Spinal cord (tissue), 10 donors: ENCODE measurements around the gene ZDHHC18. TPM values are rescaled to one million over a fixed set of nuclear protein-coding genes. Genes with fewer than 3 reads are reported as not detected.
A peak's percentile ranks its signal among the peaks of the same experiment; 100 is the strongest.
"Not testable (repeated sequence)": the region's sequence is repeated elsewhere in the genome, so short reads cannot be mapped to it uniquely, and the experiment has no call there.

ENCODE experiments used
- DNase-seq, 6 donors: peaks; one replicate each; pipeline versions ENCODE4 v3.0.0 to v3.0.0-alpha.2; 2013 to 2015; ENCODE audit warnings: low spot score in 6 of 6, low read depth in 4 of 6
- H3K27ac ChIP-seq: one replicate; pipeline ENCODE4 v1.5.1; 2013; ENCODE audit warnings: low read depth, low read length, control low read depth
- H3K27me3 ChIP-seq: one replicate; pipeline ENCODE4 v1.6.1; 2013; ENCODE audit warnings: low read length; ENCODE audit not compliant: control insufficient read depth, insufficient read depth
- H3K36me3 ChIP-seq: one replicate; pipeline ENCODE4 v1.6.1; 2013; ENCODE audit warnings: low read length; ENCODE audit not compliant: control insufficient read depth, insufficient read depth
- H3K4me1 ChIP-seq: one replicate; pipeline ENCODE4 v1.6.1; 2013; ENCODE audit warnings: low read length; ENCODE audit not compliant: control insufficient read depth, insufficient read depth
- H3K4me3 ChIP-seq: one replicate; pipeline ENCODE4 v1.5.1; 2013; ENCODE audit warnings: low read depth, low read length, control low read depth
- H3K9me3 ChIP-seq: one replicate; pipeline ENCODE4 v1.6.1; 2013; ENCODE audit warnings: low read length; ENCODE audit not compliant: control insufficient read depth, insufficient read depth
- WGBS: methylation state at CpG from one replicate; pipeline ENCODE4 v1.1.5; 2013; ENCODE audit warnings: missing lambda C conversion rate; ENCODE audit not compliant: insufficient coverage; 5-methylcytosine and 5-hydroxymethylcytosine counted together
- polyA plus RNA-seq, 2 donors: library from polyadenylated mRNA; unstranded; fragments of 120-200 nt; gene quantifications; one replicate each; pipeline ENCODE4 v1.2.1, GENCODE V29; 2013; ENCODE audit not compliant: insufficient read length in 2 of 2
- total RNA-seq, 2 donors: library from RNA; depleted of rRNA in 1 of 2; stranded (reverse); fragments of 120-200 nt in 1 of 2; fragments of >200 nt in 1 of 2; gene quantifications; one replicate each; pipeline versions ENCODE4 v1.2.3 to v1.2.4, GENCODE V29; 2013 to 2014
- donor health status: healthy.

The ZDHHC18 gene
- total and polyA plus RNA-seq, 4 donors = 6.8 to 35.3 (median 22.1) TPM

- no peak for DNase-seq
- Histone ChIP-seq H3K4me1 (peaks cover 19% of the 10 kb centered on the region), H3K36me3 (peaks cover 58% of the 10 kb centered on the region), H3K9me3 (no peaks in the 10 kb centered on the region), H3K4me3 (no peak overlapping the region), H3K27me3 (no peaks in the 10 kb centered on the region), H3K27ac (no peak overlapping the region)
- 83% methylated on average over 1 of the region's 3 CpGs for WGBS
Observed at GRCh38 chr1:26831059-26831458, 4.6 kb downstream of the ZDHHC18 start.

GRCh38 chr1:26831546-26832248, 5.2 kb downstream of the ZDHHC18 start:
- Histone ChIP-seq H3K36me3 (peaks cover 61% of the 10 kb centered on the region), H3K27ac (no peak overlapping the region)
- WGBS = 40% methylated on average over 2 of the region's 3 CpGs

GRCh38 chr1:26832249-26832960, 5.9 kb downstream of the ZDHHC18 start:
- Histone ChIP-seq H3K27ac (no peak overlapping the region), H3K36me3 (peaks cover 61% of the 10 kb centered on the region), H3K4me1 (peaks cover 15% of the 10 kb centered on the region), H3K9me3 (no peaks in the 10 kb centered on the region), H3K4me3 (no peak overlapping the region), H3K27me3 (no peaks in the 10 kb centered on the region)
- WGBS = 92% methylated on average over 13 of the region's 16 CpGs
- no peak for DNase-seq

More at GRCh38 chr1:26831546-26832248, 5.2 kb downstream of the ZDHHC18 start:
- H3K4me3 ChIP-seq = no peak overlapping the region
- H3K4me1 ChIP-seq = peaks cover 17% of the 10 kb centered on the region
- no peak for DNase-seq
- H3K9me3 ChIP-seq = no peaks in the 10 kb centered on the region
- H3K27me3 ChIP-seq = no peaks in the 10 kb centered on the region

- no peaks in the 10 kb centered on the region for H3K27me3 ChIP-seq
- peak in 1 of 6 donors; percentile 3 for DNase-seq
- no peaks in the 10 kb centered on the region for H3K9me3 ChIP-seq
- 89% methylated on average over 21 of the region's 23 CpGs for WGBS
- H3K4me1 ChIP-seq = peaks cover 6% of the 10 kb centered on the region
- H3K4me3 ChIP-seq = no peak overlapping the region
- H3K27ac ChIP-seq = no peak overlapping the region
- peaks cover 71% of the 10 kb centered on the region for H3K36me3 ChIP-seq
Observed at GRCh38 chr1:26833432-26834405, 7.2 kb downstream of the ZDHHC18 start.

GRCh38 chr1:26837665-26838064, 11.2 kb downstream of the ZDHHC18 start:
- not testable (repeated sequence) for H3K4me3 ChIP-seq, H3K27me3 ChIP-seq, H3K27ac ChIP-seq, H3K4me1 ChIP-seq, DNase-seq, H3K9me3 ChIP-seq
- peaks cover 74% of the 10 kb centered on the region for H3K36me3 ChIP-seq
- WGBS = 88% methylated on average over 5 of the region's 5 CpGs

- Histone ChIP-seq H3K36me3 (peaks cover 75% of the 10 kb centered on the region), H3K4me1 (no peaks in the 10 kb centered on the region), H3K27ac (no peak overlapping the region), H3K27me3 (no peaks in the 10 kb centered on the region), H3K4me3 (no peak overlapping the region), H3K9me3 (no peaks in the 10 kb centered on the region)
- DNase-seq = no peak
- 87% methylated on average over 4 of the region's 8 CpGs for WGBS
Observed at GRCh38 chr1:26838474-26839338, 12.2 kb downstream of the ZDHHC18 start.

- no peak for DNase-seq
- Histone ChIP-seq H3K4me3 (no peak overlapping the region), H3K9me3 (no peaks in the 10 kb centered on the region), H3K36me3 (peaks cover 71% of the 10 kb centered on the region), H3K4me1 (no peaks in the 10 kb centered on the region), H3K27ac (no peak overlapping the region), H3K27me3 (no peaks in the 10 kb centered on the region)
- 80% methylated on average over 1 of the region's 1 CpG for WGBS
Observed at GRCh38 chr1:26839339-26839722, 12.8 kb downstream of the ZDHHC18 start.

GRCh38 chr1:26839779-26840178, 13.3 kb downstream of the ZDHHC18 start:
- Histone ChIP-seq H3K4me1 (no peaks in the 10 kb centered on the region), H3K27ac (no peak overlapping the region), H3K9me3 (no peaks in the 10 kb centered on the region), H3K27me3 (no peaks in the 10 kb centered on the region), H3K4me3 (no peak overlapping the region), H3K36me3 (peaks cover 67% of the 10 kb centered on the region)
- WGBS = 91% methylated on average over 6 of the region's 6 CpGs
- DNase-seq = no peak
